ENCODE measurements around the gene NDUFS3. TPM values are rescaled to one million over a fixed set of nuclear protein-coding genes. Genes with fewer than 3 reads are reported as not detected.
A peak's percentile ranks its signal among the peaks of the same experiment; 100 is the strongest.
"Not testable (repeated sequence)": the region's sequence is repeated elsewhere in the genome, so short reads cannot be mapped to it uniquely, and the experiment has no call there.

The NDUFS3 gene
- total RNA-seq, 1 experiment from 2014 or later = 135 TPM

- no peaks in the 10 kb centered on the region for H3K27me3 ChIP-seq (ENCODE audit: control insufficient read depth, insufficient read depth, low read length)
- H3K4me1 ChIP-seq (ENCODE audit: control insufficient read depth, insufficient read depth, low read length) = peaks cover 3% of the 10 kb centered on the region
- ChIA-PET POLR2A (no interaction called here), CTCF (no interaction called here)
- BruUV-seq (replicated peaks) = no TSS peak
- no peak overlapping the region for H3K4me3 ChIP-seq (ENCODE audit: low read depth in 2 of 2, low read length in 2 of 2)
- H3K27ac ChIP-seq (ENCODE audit: low read length) = no peak overlapping the region
- in situ Hi-C loops (cut with HindIII; ENCODE audit: low pct_unique_long_range_greater_than_20kb, low sequenced_read_pairs) = no loop called here
- ATAC-seq (no peak), DNase-seq (ENCODE audit: low read depth, low spot score) (no peak)
- H3K9me3 ChIP-seq (ENCODE audit: control insufficient read depth, insufficient read depth, low read depth, low read length) = no peaks in the 10 kb centered on the region
- TF ChIP-seq POLR2AphosphoS5 (IDR thresholded peaks at IDR 0.05; ENCODE audit: low read depth, low read length) = no peak
- TF ChIP-seq, protein P1, sequence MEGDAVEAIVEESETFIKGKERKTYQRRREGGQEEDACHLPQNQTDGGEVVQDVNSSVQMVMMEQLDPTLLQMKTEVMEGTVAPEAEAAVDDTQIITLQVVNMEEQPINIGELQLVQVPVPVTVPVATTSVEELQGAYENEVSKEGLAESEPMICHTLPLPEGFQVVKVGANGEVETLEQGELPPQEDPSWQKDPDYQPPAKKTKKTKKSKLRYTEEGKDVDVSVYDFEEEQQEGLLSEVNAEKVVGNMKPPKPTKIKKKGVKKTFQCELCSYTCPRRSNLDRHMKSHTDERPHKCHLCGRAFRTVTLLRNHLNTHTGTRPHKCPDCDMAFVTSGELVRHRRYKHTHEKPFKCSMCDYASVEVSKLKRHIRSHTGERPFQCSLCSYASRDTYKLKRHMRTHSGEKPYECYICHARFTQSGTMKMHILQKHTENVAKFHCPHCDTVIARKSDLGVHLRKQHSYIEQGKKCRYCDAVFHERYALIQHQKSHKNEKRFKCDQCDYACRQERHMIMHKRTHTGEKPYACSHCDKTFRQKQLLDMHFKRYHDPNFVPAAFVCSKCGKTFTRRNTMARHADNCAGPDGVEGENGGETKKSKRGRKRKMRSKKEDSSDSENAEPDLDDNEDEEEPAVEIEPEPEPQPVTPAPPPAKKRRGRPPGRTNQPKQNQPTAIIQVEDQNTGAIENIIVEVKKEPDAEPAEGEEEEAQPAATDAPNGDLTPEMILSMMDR (IDR thresholded peaks at IDR 0.05) = no peak
- no peak for TF ChIP-seq REST (IDR thresholded peaks at IDR 0.05; ENCODE audit: insufficient read depth in 1 of 2, low read depth in 2 of 2, low read length in 1 of 2)
- TF ChIP-seq TCF7L2 (IDR thresholded peaks at IDR 0.05; ENCODE audit: low read depth, low read length) = no peak
- no peak for TF ChIP-seq SIN3A (IDR thresholded peaks at IDR 0.05; ENCODE audit: borderline replicate concordance, insufficient read depth, low read depth, low read length)
- no peaks in the 10 kb centered on the region for H3K36me3 ChIP-seq (ENCODE audit: control insufficient read depth, insufficient read depth, low read length)
- intact Hi-C loops (cut with micrococcal nuclease; ENCODE audit: unreplicated experiment) = no loop called here
Measured at GRCh38 chr11:47558695-47559094, 20.2 kb upstream of the NDUFS3 start.

DNA sequence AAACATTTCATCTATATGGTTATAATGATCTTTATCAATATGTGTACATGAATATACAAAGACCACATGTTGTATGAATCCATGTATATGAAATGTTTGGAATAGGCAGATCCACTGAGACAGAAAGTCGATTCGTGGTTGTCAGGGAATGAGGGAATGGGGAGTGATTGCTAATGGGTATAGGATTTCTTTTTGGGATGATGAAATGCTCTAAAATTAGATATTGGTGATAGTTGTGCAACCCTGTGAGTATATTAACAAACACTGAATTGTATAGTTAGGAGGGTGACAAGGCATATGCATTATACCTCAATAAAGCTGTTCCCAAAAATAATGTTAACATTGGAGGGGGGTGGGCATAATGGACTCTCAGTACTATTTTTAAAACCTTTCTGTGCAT, 18.4 kb upstream of the NDUFS3 start:
- intact Hi-C loops (cut with micrococcal nuclease; ENCODE audit: unreplicated experiment) = no loop called here
- no peak overlapping the region for H3K4me3 ChIP-seq (ENCODE audit: low read depth in 2 of 2, low read length in 2 of 2)

DNA sequence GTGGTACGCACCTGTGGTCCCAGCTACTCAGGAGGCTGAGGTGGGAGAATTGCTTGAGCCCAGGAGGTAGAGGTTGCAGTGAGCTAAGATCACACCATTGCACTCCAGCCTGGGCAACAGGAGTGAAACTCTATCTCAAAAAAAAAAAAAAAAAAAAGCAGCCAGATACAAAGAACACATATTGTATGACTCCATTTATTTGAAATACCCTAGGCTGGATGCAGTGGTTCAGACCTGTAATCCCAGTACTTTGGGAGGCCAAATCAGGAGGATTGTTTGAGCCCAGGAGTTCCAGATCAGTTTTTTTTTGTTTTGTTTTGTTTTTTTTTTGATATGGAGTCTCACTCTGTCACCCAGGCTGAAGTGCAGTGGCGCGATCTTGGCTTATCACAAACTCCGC, 16.5 kb upstream of the NDUFS3 start:
- ATAC-seq; in situ Hi-C loops (cut with HindIII; ENCODE audit: low pct_unique_long_range_greater_than_20kb, low sequenced_read_pairs); H3K4me1 ChIP-seq (ENCODE audit: control insufficient read depth, insufficient read depth, low read length); DNase-seq (ENCODE audit: low read depth, low spot score); H3K27me3 ChIP-seq (ENCODE audit: control insufficient read depth, insufficient read depth, low read length); H3K4me3 ChIP-seq (ENCODE audit: low read depth in 2 of 2, low read length in 2 of 2); H3K9me3 ChIP-seq (ENCODE audit: control insufficient read depth, insufficient read depth, low read depth, low read length); CTCF ChIA-PET; H3K27ac ChIP-seq (ENCODE audit: low read length); H3K36me3 ChIP-seq (ENCODE audit: control insufficient read depth, insufficient read depth, low read length); intact Hi-C loops (cut with micrococcal nuclease; ENCODE audit: unreplicated experiment); POLR2A ChIA-PET; BruUV-seq (replicated peaks): not testable (repeated sequence)

More for the DNA sequence above, 18.4 kb upstream of the NDUFS3 start:
- ChIA-PET POLR2A (no interaction called here), CTCF (no interaction called here)
- no peaks in the 10 kb centered on the region for H3K27me3 ChIP-seq (ENCODE audit: control insufficient read depth, insufficient read depth, low read length)
- BruUV-seq (replicated peaks) = TSS peak; percentile 42
- no peaks in the 10 kb centered on the region for H3K36me3 ChIP-seq (ENCODE audit: control insufficient read depth, insufficient read depth, low read length)
- no peak overlapping the region for H3K27ac ChIP-seq (ENCODE audit: low read length)
- ATAC-seq (no peak), DNase-seq (ENCODE audit: low read depth, low spot score) (no peak)
- H3K9me3 ChIP-seq (ENCODE audit: control insufficient read depth, insufficient read depth, low read depth, low read length) = no peaks in the 10 kb centered on the region
- no peaks in the 10 kb centered on the region for H3K4me1 ChIP-seq (ENCODE audit: control insufficient read depth, insufficient read depth, low read length)
- in situ Hi-C loops (cut with HindIII; ENCODE audit: low pct_unique_long_range_greater_than_20kb, low sequenced_read_pairs) = no loop called here
- TF ChIP-seq TCF7L2 (IDR thresholded peaks at IDR 0.05; ENCODE audit: low read depth, low read length) (no peak), POLR2AphosphoS5 (IDR thresholded peaks at IDR 0.05; ENCODE audit: low read depth, low read length) (no peak), SIN3A (IDR thresholded peaks at IDR 0.05; ENCODE audit: borderline replicate concordance, insufficient read depth, low read depth, low read length) (no peak)

GRCh38 chr11:47564366-47564765, 14.5 kb upstream of the NDUFS3 start:
- ChIA-PET CTCF (interaction anchor here (0.6 kb wide), 1 partner anchor 54 kb away, joined by 3 read pairs; no protein-coding TSS in a partner anchor), POLR2A (interaction anchor here (0.9 kb wide), 1 partner anchor 13 kb away, joined by 3 read pairs; no protein-coding TSS in a partner anchor)
- ATAC-seq; DNase-seq (ENCODE audit: low read depth, low spot score); H3K36me3 ChIP-seq (ENCODE audit: control insufficient read depth, insufficient read depth, low read length); H3K4me3 ChIP-seq (ENCODE audit: low read depth in 2 of 2, low read length in 2 of 2); H3K27me3 ChIP-seq (ENCODE audit: control insufficient read depth, insufficient read depth, low read length); H3K27ac ChIP-seq (ENCODE audit: low read length); H3K4me1 ChIP-seq (ENCODE audit: control insufficient read depth, insufficient read depth, low read length); BruUV-seq (replicated peaks); H3K9me3 ChIP-seq (ENCODE audit: control insufficient read depth, insufficient read depth, low read depth, low read length); in situ Hi-C loops (cut with HindIII; ENCODE audit: low pct_unique_long_range_greater_than_20kb, low sequenced_read_pairs); intact Hi-C loops (cut with micrococcal nuclease; ENCODE audit: unreplicated experiment): not testable (repeated sequence)
